HepG2 (cell line): Measurements from ENCODE around the gene AGAP6. TPM values are rescaled to one million over a fixed set of nuclear protein-coding genes. Genes with fewer than 3 reads are reported as not detected.
"Not testable (repeated sequence)": the region's sequence is repeated elsewhere in the genome, so short reads cannot be mapped to it uniquely, and the experiment has no call there.

Source experiments
- ATAC-seq: fragments of 200-7000 bp; cut with Tn5 transposase; 3 replicates; pipeline ENCODE4 v1.9.1; 2020; ENCODE audit warnings: mild to moderate bottlenecking, moderate library complexity
- BruUV-seq: library from RNA; stranded (reverse); fragments of 400-500 nt; replicated peaks from 2 replicates; lab custom pipeline; 2021; lab: Mats Ljungman, UMichigan
- CTCF ChIA-PET: fragments of 300-600 bp; formaldehyde crosslinking; extraction: SDS; loops from one replicate; lab custom pipeline; 2021; ENCODE audit warnings: low total read pairs, inconsistent platforms, low intra/inter-chr PET ratio; lab: Yijun Ruan, JAX
- POLR2A ChIA-PET: fragments of 350-600 bp; sonication (Branson Sonifier 250); formaldehyde crosslinking; loops from one replicate; lab custom pipeline; 2020; ENCODE audit warnings: antibody characterized with exemption, inconsistent platforms; lab: Yijun Ruan, JAX
- DNase-seq: peaks from one replicate; pipeline ENCODE4 v3.0.0-alpha.2; 2015; ENCODE audit warnings: low spot score
- FAIRE-seq: peaks from 3 replicates; lab custom pipeline; 2011; peaks lifted over from hg19 to GRCh38; lab: Jason Lieb, UNC
- H2AFZ ChIP-seq: one replicate; pipeline ENCODE4 v1.6.1; 2011; ENCODE audit warnings: low read length, inconsistent platforms
- H3K27ac ChIP-seq: fragments of 300-600 bp; 3 replicates; pipeline ENCODE4 v1.8.0; 2011; ENCODE audit warnings: mixed run types, mild to moderate bottlenecking, mixed read lengths, low read length, inconsistent platforms; ENCODE audit not compliant: insufficient read depth; ENCODE audit errors: extremely low read length
- H3K27me3 ChIP-seq, 2 experiments: fragments of 200-600 bp in 1 of 2; 2 replicates in 1 of 2; 3 replicates in 1 of 2; pipeline versions ENCODE4 v1.6.0 to v1.8.0; 2011; ENCODE audit warnings: low read length in 2 of 2, mild to moderate bottlenecking in 2 of 2, moderate library complexity in 2 of 2, inconsistent platforms in 1 of 2; ENCODE audit not compliant: insufficient read depth in 2 of 2, control insufficient read depth in 1 of 2
- H3K36me3 ChIP-seq, 2 experiments: fragments of 200-600 bp in 1 of 2; replicated peaks in 1 of 2; 2 replicates in 1 of 2; 3 replicates in 1 of 2; pipeline versions ENCODE4 v1.5.1 to v1.8.0; 2011; ENCODE audit warnings: low read length in 2 of 2, inconsistent platforms in 1 of 2; ENCODE audit not compliant: insufficient read depth in 2 of 2, control insufficient read depth in 1 of 2
- H3K4me1 ChIP-seq: 2 replicates; pipeline ENCODE4 v1.5.1; 2012; ENCODE audit warnings: low read length, inconsistent platforms; ENCODE audit not compliant: insufficient read depth
- H3K4me2 ChIP-seq: 2 replicates; pipeline ENCODE4 v1.6.0; 2011; ENCODE audit warnings: low read depth, low read length, inconsistent platforms
- H3K4me3 ChIP-seq, 3 experiments: fragments of 200-600 bp in 1 of 3; sonication (generic), shearing (Covaris generic) in 1 of 3; replicated peaks in 1 of 3; 2 replicates each; pipeline ENCODE4 v1.5.1; 2011 to 2016; ENCODE audit warnings: low read length in 3 of 3, inconsistent platforms in 2 of 3, low read depth in 2 of 3, mild to moderate bottlenecking in 2 of 3, control low read depth in 1 of 3, mixed read lengths in 1 of 3; ENCODE audit not compliant: insufficient read depth in 1 of 3
- H3K79me2 ChIP-seq: one replicate; pipeline ENCODE4 v1.6.1; 2011; ENCODE audit warnings: low read length, inconsistent platforms; ENCODE audit not compliant: insufficient read depth
- H3K9ac ChIP-seq: 2 replicates; pipeline ENCODE4 v1.6.0; 2011; ENCODE audit warnings: mild to moderate bottlenecking, low read depth, low read length, inconsistent platforms; ENCODE audit not compliant: insufficient read depth
- H3K9me3 ChIP-seq: 2 replicates; pipeline ENCODE4 v1.5.1; 2012; ENCODE audit warnings: mild to moderate bottlenecking, low read length
- H4K20me1 ChIP-seq: 2 replicates; pipeline ENCODE4 v1.6.0; 2011; ENCODE audit warnings: inconsistent platforms, mild to moderate bottlenecking, low read length, moderate library complexity; ENCODE audit not compliant: insufficient read depth
- FOSL2 ChIP-seq: sonication (generic); formaldehyde crosslinking; IDR thresholded peaks from 2 replicates; pipeline ENCODE4 v1.4.0; 2020; ENCODE audit warnings: missing genetic modification reagents
- WGBS: methylation state at CpG from one replicate; pipeline ENCODE4 v1.1.6; 2017; ENCODE audit warnings: low lambda C conversion rate; 5-methylcytosine and 5-hydroxymethylcytosine counted together
- in situ Hi-C: cut with HindIII; loops from 2 replicates; pipeline ENCODE4 v1.10.0; 2017; ENCODE audit warnings: low pct_unique_long_range_greater_than_20kb; ENCODE audit not compliant: extremely low pct_ligation_motif_present
- intact Hi-C: fragments of 100-400 bp; cut with micrococcal nuclease; formaldehyde crosslinking; loops from one replicate; pipeline ENCODE4 v1.10.0; 2022; ENCODE audit not compliant: unreplicated experiment
- polyA plus RNA-seq, 8 experiments: library from polyadenylated mRNA; depleted of rRNA in 3 of 8; stranded (reverse) in 7 of 8; unstranded in 1 of 8; fragments of >200 nt; fragmentation: Illumina TruSeq in 4 of 8; extraction: Trizol in 4 of 8; gene quantifications; 2 replicates each; pipeline versions ENCODE4 v1.2.1 to v1.2.3, GENCODE V29; 2011 to 2016; ENCODE audit warnings: low read depth in 4 of 8, missing spikeins in 1 of 8, mixed read lengths in 1 of 8; ENCODE audit not compliant: insufficient read depth in 1 of 8
- total RNA-seq, 5 experiments: library from RNA; depleted of rRNA; stranded (reverse); fragments of >200 nt; fragmentation: Illumina TruSeq; extraction: Trizol; gene quantifications; 2 replicates each; pipeline ENCODE4 v1.2.3, GENCODE V29; 2016; ENCODE audit warnings: low read depth in 1 of 5

AGAP6 gene
- total and polyA plus RNA-seq, 2 of the 13 experiments (the other 11 are each of a cell fraction or from before 2014, with no cell fraction given): 7.7 to 19.5 TPM

GRCh38 chr10:49972094-49972493 lies 16.1 kb upstream of the AGAP6 start:
- H2AFZ ChIP-seq, in situ Hi-C loops, H3K79me2 ChIP-seq, intact Hi-C loops, H3K27me3 ChIP-seq, H3K9ac ChIP-seq, CTCF ChIA-PET, FAIRE-seq, H3K36me3 ChIP-seq, H4K20me1 ChIP-seq, H3K9me3 ChIP-seq, H3K27ac ChIP-seq, H3K4me2 ChIP-seq, H3K4me3 ChIP-seq, H3K4me1 ChIP-seq, POLR2A ChIA-PET, BruUV-seq: not testable (repeated sequence)
- 70% methylated on average over 3 of the region's 3 CpGs for WGBS
- peak; percentile 4 for DNase-seq
- peak; percentile 78 for ATAC-seq
- TF ChIP-seq FOSL2 (CRISPR knock-in tag): peak; percentile 44; the same call in 1 of the 2 replicates

GRCh38 chr10:49977756-49978155 lies 10.4 kb upstream of the AGAP6 start:
- ATAC-seq, H3K36me3 ChIP-seq, POLR2A ChIA-PET, H3K9ac ChIP-seq, H3K4me3 ChIP-seq, H3K27ac ChIP-seq, FAIRE-seq, BruUV-seq, in situ Hi-C loops, DNase-seq, intact Hi-C loops, H3K4me1 ChIP-seq, H3K27me3 ChIP-seq, CTCF ChIA-PET, H3K9me3 ChIP-seq, H2AFZ ChIP-seq, H3K79me2 ChIP-seq, H4K20me1 ChIP-seq, H3K4me2 ChIP-seq: not testable (repeated sequence)
- WGBS: 100% methylated on average over 3 of the region's 3 CpGs

GRCh38 chr10:49987207-49987606 lies 999 bp upstream of the AGAP6 start:
- H3K9me3 ChIP-seq, POLR2A ChIA-PET, H3K4me2 ChIP-seq, intact Hi-C loops, H2AFZ ChIP-seq, in situ Hi-C loops, DNase-seq, H3K27me3 ChIP-seq, CTCF ChIA-PET, H4K20me1 ChIP-seq, H3K4me3 ChIP-seq, H3K27ac ChIP-seq, BruUV-seq, ATAC-seq, H3K36me3 ChIP-seq, H3K4me1 ChIP-seq, H3K79me2 ChIP-seq, H3K9ac ChIP-seq, FAIRE-seq: not testable (repeated sequence)
- 94% methylated on average over 3 of the region's 3 CpGs for WGBS

- BruUV-seq, H3K79me2 ChIP-seq, FAIRE-seq, H3K4me1 ChIP-seq, H2AFZ ChIP-seq, intact Hi-C loops, H4K20me1 ChIP-seq, H3K36me3 ChIP-seq, DNase-seq, H3K9me3 ChIP-seq, H3K27me3 ChIP-seq, POLR2A ChIA-PET, H3K4me2 ChIP-seq, ATAC-seq, H3K27ac ChIP-seq, CTCF ChIA-PET, H3K4me3 ChIP-seq, in situ Hi-C loops, H3K9ac ChIP-seq: not testable (repeated sequence)
- WGBS: 99% methylated on average over 5 of the region's 5 CpGs
Measured at GRCh38 chr10:49995321-49995720, 7.1 kb downstream of the AGAP6 start.
